A172 (cell line): Measurements from ENCODE around the gene SCRT2. TPM values are rescaled to one million over a fixed set of nuclear protein-coding genes. Genes with fewer than 3 reads are reported as not detected.
"Not testable (repeated sequence)": the region's sequence is repeated elsewhere in the genome, so short reads cannot be mapped to it uniquely, and the experiment has no call there.

Source experiments
- DNase-seq: peaks from one replicate; pipeline ENCODE4 v3.0.0-alpha.2; 2015; ENCODE audit warnings: low spot score
- total RNA-seq: library from RNA; depleted of rRNA; stranded (reverse); fragments of >200 nt; shearing (Covaris generic); gene quantifications from 2 replicates; pipeline ENCODE4 v1.2.3, GENCODE V29; 2014

Gene SCRT2
- total RNA-seq, 1 experiment from 2014 or later = not detected

GRCh38 chr20:653110-653589 is 22.5 kb downstream of the SCRT2 start, which contains the start of gene SRXN1:
Gene SRXN1 (minus strand): TSS chr20:653200. CDS start chr20:653185, 15 bp downstream.
- peak; percentile 83 for DNase-seq

- no peak for DNase-seq
These were observed 22.9 kb downstream of the SCRT2 start for GRCh38 chr20:652615-653109.

GRCh38 chr20:651713-652614 is 23.6 kb downstream of the SCRT2 start:
- no peak for DNase-seq

DNA sequence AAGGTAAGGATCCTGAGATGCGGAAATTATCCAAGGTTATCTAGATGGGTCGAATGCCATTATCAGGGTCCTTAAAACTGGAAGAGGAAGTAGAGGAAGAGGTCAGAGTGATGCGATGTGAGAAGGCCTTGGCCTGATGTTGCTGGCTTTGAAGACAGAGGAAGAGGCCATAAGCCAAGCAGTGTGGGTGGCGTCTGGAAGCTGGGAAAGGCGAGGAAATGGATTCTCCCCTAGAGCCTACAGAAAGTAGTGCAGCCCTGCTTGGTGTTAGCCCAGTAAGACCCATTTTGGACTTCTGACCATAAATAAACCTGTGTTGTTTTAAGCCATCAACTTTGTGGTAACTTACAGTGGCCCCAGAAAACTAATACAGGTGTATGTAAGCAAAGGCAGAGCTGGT is 24.6 kb downstream of the SCRT2 start:
- no peak for DNase-seq

GRCh38 chr20:650281-650680 is 25.3 kb downstream of the SCRT2 start:
- no peak for DNase-seq

GRCh38 chr20:647479-648019 is 28.1 kb downstream of the SCRT2 start:
- DNase-seq = no peak

DNA sequence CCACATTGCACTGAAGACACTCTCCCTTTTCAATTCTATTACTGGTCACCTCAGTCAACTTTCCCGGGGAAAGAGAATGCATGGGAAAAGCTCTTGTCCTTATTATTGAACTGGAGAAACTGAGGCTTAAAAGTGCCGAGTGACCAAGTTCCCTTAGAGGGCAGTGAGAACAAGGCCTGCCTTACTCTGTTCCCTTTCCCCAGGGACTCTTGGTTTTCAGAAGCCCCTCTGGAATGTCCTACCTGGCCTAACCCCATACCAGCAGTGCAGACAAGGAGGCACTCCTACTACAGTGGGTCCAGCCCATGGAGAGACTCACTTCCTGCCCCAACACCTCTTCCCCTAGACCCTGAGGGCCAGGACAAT is 28.8 kb downstream of the SCRT2 start:
- DNase-seq = no peak

GRCh38 chr20:646107-646867 is 29.3 kb downstream of the SCRT2 start:
- no peak for DNase-seq

DNA sequence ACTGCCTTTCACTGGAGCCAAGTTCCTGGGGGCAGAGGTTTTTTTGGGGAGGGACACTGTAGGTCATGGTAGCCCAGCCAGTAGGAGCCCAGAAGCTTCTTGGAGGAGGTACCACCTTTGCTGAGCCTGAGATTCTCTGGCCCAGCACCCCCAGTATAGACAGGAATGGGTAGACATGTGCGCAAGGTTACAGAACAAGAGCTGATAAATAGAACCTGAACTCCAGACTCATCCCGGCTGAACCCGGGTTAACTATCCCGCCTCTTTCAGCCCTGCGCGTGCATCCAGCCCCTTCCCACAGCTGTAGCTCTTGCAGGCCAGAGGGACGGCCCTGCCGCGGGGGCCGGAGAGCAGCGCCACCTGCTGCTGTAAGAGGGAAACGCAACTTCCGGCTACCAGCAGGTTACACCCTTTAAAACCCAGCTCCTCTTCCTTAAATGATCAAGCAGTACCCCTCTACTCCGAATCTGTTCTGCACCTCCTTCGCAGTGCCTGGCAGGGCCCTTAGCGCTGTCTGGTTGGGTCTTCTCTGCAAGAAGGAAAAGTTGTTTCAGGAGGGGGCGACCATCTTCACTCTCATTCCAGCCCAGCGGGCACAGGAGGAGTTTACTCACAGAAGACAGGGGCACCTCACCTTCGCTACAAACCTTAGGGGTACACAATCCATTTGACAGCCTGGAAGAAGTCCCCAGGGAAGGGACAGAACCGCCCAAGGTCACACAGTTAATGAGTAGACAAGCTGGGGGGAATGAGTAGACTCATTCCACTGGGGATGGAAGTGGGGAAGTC is 30.1 kb downstream of the SCRT2 start:
- peak; percentile 56 for DNase-seq

GRCh38 chr20:644692-645317 is 30.8 kb downstream of the SCRT2 start:
- no peak for DNase-seq

DNA sequence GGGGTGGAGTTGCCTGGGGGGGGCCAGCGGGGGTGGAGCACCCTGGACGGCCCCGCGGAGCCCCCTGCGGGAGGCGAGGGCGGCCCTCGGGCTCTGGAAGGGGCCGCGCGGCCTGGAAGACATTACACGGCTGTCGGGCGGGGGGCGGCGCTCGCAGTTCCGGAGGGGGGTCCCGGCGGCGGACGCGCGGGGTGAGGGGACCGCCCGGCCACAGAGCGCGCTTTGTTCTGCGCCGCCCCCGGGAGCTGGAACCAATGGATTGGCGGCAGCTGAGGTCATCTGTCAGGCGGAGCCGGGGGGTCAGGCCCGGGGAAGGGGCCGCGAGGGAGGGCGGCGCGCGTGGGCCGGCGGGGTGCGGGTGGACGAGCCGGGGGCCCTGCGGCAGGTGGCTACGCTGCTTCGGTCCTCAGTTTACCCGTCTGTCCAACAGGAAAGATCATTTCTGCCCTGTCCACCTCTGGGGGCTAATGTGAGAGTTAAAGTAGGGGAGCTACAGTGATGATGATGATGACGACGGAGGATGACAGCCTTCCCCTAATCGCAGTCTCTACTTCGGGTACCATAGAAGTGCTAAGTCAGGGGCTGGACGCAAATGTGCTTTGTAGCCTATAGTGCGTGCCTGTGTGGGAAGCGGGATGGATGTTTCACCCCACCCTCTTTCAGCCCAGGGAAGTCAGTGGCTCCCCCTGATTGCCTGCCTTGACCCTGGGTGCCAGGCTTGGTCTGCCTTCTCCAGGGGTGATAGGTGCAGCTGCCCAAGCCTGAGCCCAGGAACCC is 33.0 kb downstream of the SCRT2 start:
- no peak for DNase-seq

DNA sequence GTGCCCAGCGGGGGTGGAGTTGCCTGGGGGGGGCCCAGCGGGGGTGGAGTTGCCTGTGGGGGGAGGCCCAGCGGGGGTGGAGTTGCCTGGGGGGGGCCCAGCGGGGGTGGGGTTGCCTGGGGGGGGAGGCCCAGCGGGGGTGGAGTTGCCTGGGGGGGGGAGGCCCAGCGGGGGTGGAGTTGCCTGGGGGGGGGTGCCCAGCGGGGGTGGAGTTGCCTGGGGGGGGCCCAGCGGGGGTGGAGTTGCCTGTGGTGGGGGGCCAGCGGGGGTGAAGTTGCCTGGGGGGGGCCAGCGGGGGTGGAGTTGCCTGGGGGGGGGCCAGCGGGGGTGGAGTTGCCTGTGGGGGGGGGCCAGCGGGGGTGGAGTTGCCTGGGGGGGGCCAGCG is 33.6 kb downstream of the SCRT2 start:
- DNase-seq = not testable (repeated sequence)

DNA sequence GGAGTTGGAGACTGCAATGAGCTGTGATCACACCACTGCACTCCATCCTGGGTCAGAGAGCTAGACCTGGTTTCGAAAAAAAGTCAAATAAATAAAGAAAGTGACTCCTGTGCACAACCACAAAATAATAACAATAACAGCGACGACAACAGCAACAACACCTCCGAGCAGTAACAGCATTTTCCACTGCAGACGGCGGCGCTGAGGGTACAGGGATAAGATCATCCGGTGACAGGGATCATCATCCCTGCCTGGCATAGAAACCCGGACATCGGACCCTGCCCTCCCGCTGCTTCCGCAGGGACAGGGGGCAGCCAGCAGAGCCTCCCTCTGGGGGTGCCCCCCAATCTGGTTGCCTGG is 34.1 kb downstream of the SCRT2 start:
- no peak for DNase-seq

GRCh38 chr20:640674-641515 is 34.7 kb downstream of the SCRT2 start:
- no peak for DNase-seq

DNA sequence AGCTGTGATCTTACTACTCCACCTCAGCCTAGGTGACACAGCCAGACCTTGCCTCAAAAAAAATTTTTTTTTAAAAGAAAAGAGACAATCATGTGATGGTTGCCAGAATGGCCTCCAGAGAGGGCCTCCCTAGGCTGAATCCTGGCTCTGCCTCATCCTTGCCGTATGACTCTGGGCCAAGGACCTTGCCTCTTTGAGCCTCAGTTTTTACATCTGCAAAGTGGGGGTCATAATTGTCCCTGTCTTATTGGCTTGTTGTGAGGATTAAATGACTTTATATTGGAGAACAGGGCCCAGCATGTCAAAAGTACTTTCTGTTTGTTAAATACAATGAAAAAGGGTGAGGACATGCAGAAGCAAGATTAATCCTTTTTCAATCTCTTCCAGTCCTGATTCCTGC is 37.0 kb downstream of the SCRT2 start:
- no peak for DNase-seq

GRCh38 chr20:637559-637958 is 38.0 kb downstream of the SCRT2 start:
- DNase-seq = no peak

DNA sequence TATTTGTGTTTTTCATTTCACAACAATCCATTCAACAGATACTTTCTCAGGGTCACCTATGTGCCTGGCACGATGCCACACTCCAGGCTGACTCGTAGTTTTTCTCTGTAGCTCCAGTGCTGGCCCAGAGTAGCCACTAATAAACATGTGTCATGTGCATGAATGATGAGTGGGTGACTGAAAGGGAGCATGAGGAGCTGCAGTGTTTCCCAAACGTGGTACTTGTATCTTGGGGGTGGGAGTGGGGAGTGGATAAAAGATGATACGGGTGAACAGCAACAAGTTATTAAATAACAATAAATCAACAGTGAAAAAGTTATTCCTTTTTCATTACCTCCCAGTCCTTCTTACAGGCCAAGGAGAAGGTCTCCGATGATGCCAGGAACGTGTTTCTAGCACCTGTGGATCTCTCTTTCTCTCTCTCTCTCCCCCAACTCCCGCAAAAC is 39.7 kb downstream of the SCRT2 start:
- no peak for DNase-seq

- DNase-seq = no peak
These were observed 40.3 kb downstream of the SCRT2 start for GRCh38 chr20:635028-635892.
